ENCODE data around the gene ROCK2.

Gene ROCK2

DNA sequence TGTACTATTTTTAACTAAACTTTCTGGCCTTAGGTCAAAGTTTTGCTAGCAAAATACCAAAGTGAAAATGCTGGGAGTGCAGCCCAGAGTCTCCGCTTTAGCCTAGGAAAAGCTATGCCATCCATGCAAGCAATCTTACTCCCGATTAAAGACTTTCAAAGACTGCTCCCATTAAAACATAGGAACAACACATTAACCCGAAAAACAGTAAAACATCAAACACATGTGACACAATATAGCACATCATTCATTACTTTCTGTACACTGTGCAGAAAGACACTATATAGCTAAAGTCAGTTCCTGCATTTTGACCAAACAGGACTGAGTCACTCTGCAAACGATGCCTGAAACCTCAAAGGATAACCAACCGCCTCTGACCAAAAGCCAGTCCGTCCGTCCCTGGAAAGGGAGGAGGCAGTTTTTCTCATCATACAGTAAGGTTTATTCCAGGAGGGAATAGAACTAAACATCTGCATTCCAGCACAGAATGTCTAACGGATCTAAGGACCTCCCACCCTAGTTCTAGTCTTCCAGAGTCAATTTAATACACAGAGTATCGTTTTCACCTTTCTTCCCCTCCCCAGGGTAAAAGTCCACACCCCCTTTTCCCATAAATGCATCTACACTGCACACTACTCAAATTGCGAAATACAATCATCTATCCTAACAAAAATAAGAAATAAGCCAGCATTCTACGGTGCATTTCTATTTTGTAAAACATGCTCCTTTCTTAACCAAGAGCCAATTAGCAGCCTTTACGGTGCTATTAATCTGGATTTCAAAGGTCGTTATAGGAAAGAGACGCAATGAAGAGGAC lies 1.7 kb downstream of the ROCK2 start:
- TF ChIP-seq, protein P1, sequence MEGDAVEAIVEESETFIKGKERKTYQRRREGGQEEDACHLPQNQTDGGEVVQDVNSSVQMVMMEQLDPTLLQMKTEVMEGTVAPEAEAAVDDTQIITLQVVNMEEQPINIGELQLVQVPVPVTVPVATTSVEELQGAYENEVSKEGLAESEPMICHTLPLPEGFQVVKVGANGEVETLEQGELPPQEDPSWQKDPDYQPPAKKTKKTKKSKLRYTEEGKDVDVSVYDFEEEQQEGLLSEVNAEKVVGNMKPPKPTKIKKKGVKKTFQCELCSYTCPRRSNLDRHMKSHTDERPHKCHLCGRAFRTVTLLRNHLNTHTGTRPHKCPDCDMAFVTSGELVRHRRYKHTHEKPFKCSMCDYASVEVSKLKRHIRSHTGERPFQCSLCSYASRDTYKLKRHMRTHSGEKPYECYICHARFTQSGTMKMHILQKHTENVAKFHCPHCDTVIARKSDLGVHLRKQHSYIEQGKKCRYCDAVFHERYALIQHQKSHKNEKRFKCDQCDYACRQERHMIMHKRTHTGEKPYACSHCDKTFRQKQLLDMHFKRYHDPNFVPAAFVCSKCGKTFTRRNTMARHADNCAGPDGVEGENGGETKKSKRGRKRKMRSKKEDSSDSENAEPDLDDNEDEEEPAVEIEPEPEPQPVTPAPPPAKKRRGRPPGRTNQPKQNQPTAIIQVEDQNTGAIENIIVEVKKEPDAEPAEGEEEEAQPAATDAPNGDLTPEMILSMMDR (conservative IDR thresholded peaks at IDR 0.05; ENCODE audit: low read length), result no peak

DNA sequence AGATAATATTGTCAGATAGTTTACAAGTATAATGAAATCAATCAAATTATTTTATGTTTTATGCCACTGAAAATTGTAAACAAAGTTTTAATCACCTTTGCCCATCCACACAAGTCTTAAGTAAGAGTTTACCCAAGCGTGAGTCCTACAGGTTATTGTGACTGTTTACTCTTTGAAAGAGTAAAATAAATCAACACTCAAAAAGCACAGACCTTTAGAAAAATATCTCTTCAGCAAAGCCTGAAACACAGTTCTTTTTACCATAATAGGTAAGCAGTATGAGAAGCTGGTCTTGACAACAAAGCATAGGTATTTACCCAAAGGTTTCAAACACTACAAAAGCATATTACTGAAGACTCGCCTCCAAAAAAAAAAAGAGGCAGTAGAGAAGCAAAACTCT lies 3.7 kb downstream of the ROCK2 start:
- DNase-seq (ENCODE audit: low read depth), result no peak
- H3K4me3 ChIP-seq (ENCODE audit: low read length), result peak overlapping the region; percentile 78
- TF ChIP-seq, protein P1 (conservative IDR thresholded peaks at IDR 0.05; ENCODE audit: low read length), result no peak

More for the DNA sequence above, 1.7 kb downstream of the ROCK2 start:
- peak; percentile 68 for DNase-seq (ENCODE audit: low read depth)
- peak overlapping the region; percentile 78 for H3K4me3 ChIP-seq (ENCODE audit: low read length)

DNA sequence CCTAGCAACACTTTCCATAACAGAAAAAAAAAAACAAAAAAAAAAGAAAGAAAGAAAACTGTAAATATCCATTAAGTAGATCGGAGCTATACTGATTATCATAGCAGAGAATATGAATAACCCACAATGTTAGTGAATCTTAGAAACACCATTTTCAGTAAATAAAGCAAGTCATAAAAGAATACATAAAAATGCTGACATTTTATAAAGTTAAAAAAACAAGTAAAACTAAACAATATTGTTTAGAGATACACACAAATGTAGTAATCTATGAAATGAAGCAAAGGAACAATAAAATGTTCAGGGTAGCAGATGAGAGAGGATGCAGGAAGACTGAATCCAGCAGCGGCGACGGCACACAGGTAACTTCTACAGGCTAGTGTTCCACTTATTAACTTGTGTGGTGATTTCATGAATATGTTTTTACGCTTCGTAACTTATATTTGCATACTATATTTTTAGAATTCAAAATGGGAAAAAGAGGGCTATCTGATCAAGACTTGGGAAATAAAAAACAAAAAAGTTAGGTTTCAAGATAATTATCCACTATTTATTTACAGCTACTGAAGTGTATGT lies 4.8 kb downstream of the ROCK2 start:
- DNase-seq (ENCODE audit: low read depth), result no peak
- TF ChIP-seq, protein P1 (conservative IDR thresholded peaks at IDR 0.05; ENCODE audit: low read length), result no peak
- H3K4me3 ChIP-seq (ENCODE audit: low read length), result no peak overlapping the region

DNA sequence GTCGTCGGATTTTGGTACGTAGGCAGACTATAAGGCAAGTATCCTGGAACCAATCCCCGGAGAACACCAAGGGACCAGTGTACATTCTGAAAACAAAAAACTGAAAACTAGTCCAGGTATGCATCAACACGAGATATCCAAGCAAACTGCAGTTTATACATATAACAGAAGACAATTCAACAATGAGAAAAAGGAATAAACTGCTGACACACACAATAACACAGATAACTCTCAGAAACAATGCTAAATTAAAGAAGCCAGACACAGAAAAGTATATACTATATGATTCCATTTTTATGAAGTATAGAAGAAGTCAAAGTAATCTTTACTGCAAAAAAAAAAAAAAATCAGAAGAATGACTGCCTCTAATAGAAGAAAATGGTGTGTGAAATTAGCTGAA lies 5.9 kb downstream of the ROCK2 start:
- no peak overlapping the region for H3K4me3 ChIP-seq (ENCODE audit: low read length)
- TF ChIP-seq, protein P1 (conservative IDR thresholded peaks at IDR 0.05; ENCODE audit: low read length), result no peak
- DNase-seq (ENCODE audit: low read depth), result no peak

DNA sequence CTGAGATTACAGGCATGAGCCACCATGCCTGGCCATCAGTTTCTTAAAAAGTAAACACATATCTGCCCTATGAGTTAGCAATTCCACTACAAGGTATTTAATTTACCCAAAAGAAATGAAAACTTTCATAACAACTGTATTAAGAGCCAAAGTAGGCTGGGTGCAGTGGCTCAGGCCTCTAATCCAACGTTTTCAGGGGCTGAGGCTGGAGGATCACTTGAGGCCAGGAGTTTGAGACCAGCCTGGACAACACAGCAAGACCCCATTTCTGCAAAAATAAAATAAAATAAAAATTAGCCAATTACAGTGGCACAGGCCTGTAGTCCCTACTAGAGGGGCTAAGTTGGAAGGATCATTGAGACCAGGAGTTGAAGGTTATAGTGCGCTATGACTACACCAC lies 6.5 kb downstream of the ROCK2 start:
- TF ChIP-seq, protein P1 (conservative IDR thresholded peaks at IDR 0.05; ENCODE audit: low read length), result no peak
- no peak overlapping the region for H3K4me3 ChIP-seq (ENCODE audit: low read length)
- DNase-seq (ENCODE audit: low read depth), result no peak

DNA sequence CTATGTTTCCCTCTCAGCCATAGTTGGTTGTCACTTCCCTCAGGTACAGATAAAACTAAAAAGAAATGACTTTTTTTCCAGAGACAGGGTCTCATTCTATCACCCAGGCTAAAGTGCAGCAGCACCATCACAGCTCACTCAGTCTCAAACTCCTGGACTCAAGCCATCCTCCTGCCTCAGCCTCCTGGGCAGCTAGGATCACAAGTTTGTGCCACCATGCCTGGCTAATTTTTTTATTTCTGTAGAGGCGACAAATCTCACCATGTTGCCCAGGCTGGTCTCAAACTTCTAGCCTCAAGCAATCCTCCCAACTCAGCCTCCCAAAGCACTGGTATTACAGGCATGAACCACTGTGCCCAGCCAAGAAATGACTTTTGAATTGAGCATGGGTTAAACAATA lies 8.2 kb downstream of the ROCK2 start:
- TF ChIP-seq, protein P1 (conservative IDR thresholded peaks at IDR 0.05; ENCODE audit: low read length), result no peak

More for the DNA sequence above, 8.2 kb downstream of the ROCK2 start:
- no peak overlapping the region for H3K4me3 ChIP-seq (ENCODE audit: low read length)
- no peak for DNase-seq (ENCODE audit: low read depth)

Data from AG10803 (cell line).